Ovary (tissue), 3 donors: ENCODE data around the gene NUB1.

Experiments
- POLR2A ChIP-seq: fragments of 450-650 bp; IDR thresholded peaks from one replicate; pipeline ENCODE4 v1.6.1; 2017; ENCODE audit warnings: antibody characterized with exemption, mild to moderate bottlenecking, moderate library complexity
- TF ChIP-seq, protein P1 (sequence below), 3 donors: fragments of 450-650 bp in 2 of 3; fragments of 200-600 bp in 1 of 3; IDR thresholded peaks; one replicate each; pipeline versions ENCODE4 v1.5.1 to v1.8.0; 2016 to 2022; ENCODE audit warnings: antibody characterized with exemption in 3 of 3, mild to moderate bottlenecking in 1 of 3
- donor health status: DM: no; HTN: no; CAD: no.

DNA sequence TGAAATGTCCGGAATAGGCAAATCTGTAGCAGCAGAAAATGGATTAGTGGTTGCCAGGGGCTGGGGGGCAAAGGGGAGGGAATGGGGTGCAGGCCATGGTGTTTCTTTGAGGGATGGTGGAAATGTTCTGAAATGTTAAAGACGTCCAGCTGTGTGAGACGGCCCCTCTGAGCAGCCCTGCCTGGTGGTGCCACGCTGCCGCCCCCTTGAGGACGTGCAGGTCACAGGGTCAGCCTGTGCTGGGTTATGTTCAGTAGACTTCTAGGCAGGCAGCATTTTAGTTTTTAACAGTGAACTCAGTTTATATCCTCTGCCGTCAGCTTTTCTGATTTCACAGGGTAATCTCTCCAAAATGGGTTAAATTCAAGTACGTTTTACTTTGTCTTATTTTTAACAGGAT, 9.4 kb downstream of the NUB1 start:
- TF ChIP-seq, protein P1, sequence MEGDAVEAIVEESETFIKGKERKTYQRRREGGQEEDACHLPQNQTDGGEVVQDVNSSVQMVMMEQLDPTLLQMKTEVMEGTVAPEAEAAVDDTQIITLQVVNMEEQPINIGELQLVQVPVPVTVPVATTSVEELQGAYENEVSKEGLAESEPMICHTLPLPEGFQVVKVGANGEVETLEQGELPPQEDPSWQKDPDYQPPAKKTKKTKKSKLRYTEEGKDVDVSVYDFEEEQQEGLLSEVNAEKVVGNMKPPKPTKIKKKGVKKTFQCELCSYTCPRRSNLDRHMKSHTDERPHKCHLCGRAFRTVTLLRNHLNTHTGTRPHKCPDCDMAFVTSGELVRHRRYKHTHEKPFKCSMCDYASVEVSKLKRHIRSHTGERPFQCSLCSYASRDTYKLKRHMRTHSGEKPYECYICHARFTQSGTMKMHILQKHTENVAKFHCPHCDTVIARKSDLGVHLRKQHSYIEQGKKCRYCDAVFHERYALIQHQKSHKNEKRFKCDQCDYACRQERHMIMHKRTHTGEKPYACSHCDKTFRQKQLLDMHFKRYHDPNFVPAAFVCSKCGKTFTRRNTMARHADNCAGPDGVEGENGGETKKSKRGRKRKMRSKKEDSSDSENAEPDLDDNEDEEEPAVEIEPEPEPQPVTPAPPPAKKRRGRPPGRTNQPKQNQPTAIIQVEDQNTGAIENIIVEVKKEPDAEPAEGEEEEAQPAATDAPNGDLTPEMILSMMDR (IDR thresholded peaks at IDR 0.05): no peak
- no peak for TF ChIP-seq POLR2A
